H1 (cell line): ENCODE measurements around the gene TBC1D2B.

Source experiments
- CREB1 ChIP-seq: IDR thresholded peaks from 2 replicates; pipeline ENCODE4 v1.6.1; 2012; ENCODE audit warnings: inconsistent platforms
- CTCF ChIP-seq, 3 experiments: IDR thresholded peaks; 1 replicate in 2 of 3; 2 replicates in 1 of 3; pipeline versions ENCODE4 v1.5.1 to v1.6.1; 2011; ENCODE audit warnings: low read length in 3 of 3, mild to moderate bottlenecking in 3 of 3, inconsistent platforms in 2 of 3, low read depth in 1 of 3, moderate library complexity in 1 of 3; ENCODE audit not compliant: insufficient read depth in 1 of 3; ENCODE audit errors: control extremely low read depth in 1 of 3
- NRF1 ChIP-seq: IDR thresholded peaks from 2 replicates; pipeline ENCODE4 v1.6.1; 2011; ENCODE audit warnings: mild to moderate bottlenecking, low read depth, low read length, improper control_type of control experiment

- TF ChIP-seq CREB1, result no peak
- TF ChIP-seq NRF1, result no peak
- TF ChIP-seq CTCF (IDR thresholded peaks at IDR 0.05; ENCODE audit: control extremely low read depth in 1 of 3, insufficient read depth in 1 of 3, low read depth in 1 of 3, low read length in 3 of 3), result no peak
These were observed 25.9 kb downstream of the TBC1D2B start for GRCh38 chr15:78051596-78051995.
